Hematopoietic multipotent progenitor cell treated with erythropoietin and hydrocortisone succinate and interleukin-3 and kit ligand, for 6 days (in vitro differentiated cells): ENCODE results near the gene ELK3.
A peak's percentile ranks its signal among the peaks of the same experiment; 100 is the strongest.

Source experiments
- DNase-seq: peaks from one replicate; pipeline ENCODE4 v3.0.0-alpha.2; 2015

The ELK3 gene

GRCh38 chr12:96193725-96194575 is at the start of gene ELK3:
TSS of gene ELK3 (plus strand) at chr12:96194375.
- peak; percentile 71 for DNase-seq

- no peak for DNase-seq
These were observed 47.4 kb upstream of the ELK3 start for GRCh38 chr12:96146747-96147146.

- no peak for DNase-seq
These were observed 43.7 kb upstream of the ELK3 start for GRCh38 chr12:96150442-96150841.

GRCh38 chr12:96152164-96152563 is 42.0 kb upstream of the ELK3 start:
- no peak for DNase-seq

- DNase-seq = no peak
These were observed 40.9 kb upstream of the ELK3 start for GRCh38 chr12:96153131-96153725.

GRCh38 chr12:96155181-96155580 is 39.0 kb upstream of the ELK3 start:
- DNase-seq = no peak

- DNase-seq = no peak
These were observed 38.4 kb upstream of the ELK3 start for GRCh38 chr12:96155781-96156180.

- no peak for DNase-seq
These were observed 38.0 kb upstream of the ELK3 start for GRCh38 chr12:96156211-96156610.

GRCh38 chr12:96157427-96157826 is 36.7 kb upstream of the ELK3 start:
- DNase-seq = no peak

- no peak for DNase-seq
These were observed 29.0 kb upstream of the ELK3 start for GRCh38 chr12:96164951-96165811.

GRCh38 chr12:96166765-96167164 is 27.4 kb upstream of the ELK3 start:
- no peak for DNase-seq

GRCh38 chr12:96167492-96167891 is 26.7 kb upstream of the ELK3 start:
- no peak for DNase-seq

GRCh38 chr12:96170328-96170727 is 23.8 kb upstream of the ELK3 start:
- DNase-seq = peak; percentile 78

- no peak for DNase-seq
These were observed 23.4 kb upstream of the ELK3 start for GRCh38 chr12:96170762-96171161.

GRCh38 chr12:96171905-96172304 is 22.3 kb upstream of the ELK3 start:
- no peak for DNase-seq

- DNase-seq = no peak
These were observed 21.2 kb upstream of the ELK3 start for GRCh38 chr12:96172981-96173380.

GRCh38 chr12:96176575-96176974 is 17.6 kb upstream of the ELK3 start:
- DNase-seq = no peak

GRCh38 chr12:96177013-96177412 is 17.2 kb upstream of the ELK3 start:
- DNase-seq = peak; percentile 49

- DNase-seq = peak; percentile 86
These were observed 10.3 kb upstream of the ELK3 start for GRCh38 chr12:96183734-96184370.

- DNase-seq = no peak
These were observed 8.3 kb upstream of the ELK3 start for GRCh38 chr12:96185914-96186313.

- DNase-seq = no peak
These were observed 7.4 kb upstream of the ELK3 start for GRCh38 chr12:96186607-96187301.

- DNase-seq = no peak
These were observed 6.2 kb upstream of the ELK3 start for GRCh38 chr12:96187956-96188355.
